ENCODE data around the gene SPHK2.

The SPHK2 gene

DNA sequence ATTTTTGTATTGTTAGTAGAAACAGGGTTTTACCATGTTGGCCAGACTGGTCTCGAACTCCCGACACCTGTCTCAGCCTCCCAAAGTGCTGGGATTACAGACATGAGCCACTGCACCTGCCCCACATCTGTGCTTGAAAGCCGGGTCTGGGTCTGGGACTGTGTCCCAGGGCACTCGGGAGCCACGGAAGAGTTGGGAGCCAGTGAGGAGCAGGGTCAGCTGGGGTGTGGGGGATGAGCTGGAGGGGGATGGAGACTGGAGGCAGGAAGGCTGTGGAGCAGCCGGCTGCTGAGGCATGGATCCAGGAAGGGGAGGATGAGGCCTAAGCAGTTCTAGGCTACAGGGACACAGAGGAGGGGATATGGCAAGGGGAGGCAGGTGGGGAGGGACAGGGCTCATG is 23.5 kb upstream of the SPHK2 start:
- Histone ChIP-seq H3K27me3 (ENCODE audit: insufficient read depth, low read length) (no peaks in the 10 kb centered on the region), H3K9ac (ENCODE audit: low read length) (no peak overlapping the region), H3K9me3 (ENCODE audit: insufficient read depth, low read depth, low read length) (no peaks in the 10 kb centered on the region), H3K18ac (ENCODE audit: low read length) (no peak overlapping the region), H2BK12ac (ENCODE audit: low read length) (no peak overlapping the region), H3K36me3 (ENCODE audit: control insufficient read depth in 1 of 2, insufficient read depth in 2 of 2, low read length in 2 of 2) (no peaks in the 10 kb centered on the region), H3K4me2 (ENCODE audit: low read length) (no peak overlapping the region), H2AFZ (ENCODE audit: insufficient read depth, low read length, poor library complexity) (no peak overlapping the region), H3K23ac (ENCODE audit: low read length) (no peak overlapping the region), H4K8ac (ENCODE audit: low read depth, low read length) (no peak overlapping the region), H2AK5ac (ENCODE audit: low read length) (no peak overlapping the region), H3K79me1 (ENCODE audit: low read length) (no peaks in the 10 kb centered on the region), H2BK120ac (ENCODE audit: insufficient read depth, low read length, poor library complexity) (no peak overlapping the region), H3K4ac (ENCODE audit: low read depth, low read length) (no peak overlapping the region), H3K14ac (ENCODE audit: low read length) (no peak overlapping the region), H4K12ac (ENCODE audit: low read depth, low read length) (no peak overlapping the region), H2BK5ac (ENCODE audit: low read depth, low read length, poor library complexity) (no peak overlapping the region), H3K4me1 (ENCODE audit: control insufficient read depth in 1 of 2, insufficient read depth in 2 of 2, low read length in 2 of 2) (no peaks in the 10 kb centered on the region), H3K4me3 (ENCODE audit: low read depth, low read length) (no peak overlapping the region), H3K27ac (ENCODE audit: low read depth, low read length) (no peak overlapping the region), H4K91ac (ENCODE audit: low read depth, low read length) (no peak overlapping the region), H3K79me2 (ENCODE audit: control insufficient read depth, insufficient read depth, low read length, poor library complexity) (no peaks in the 10 kb centered on the region)
- no CpG with 5 or more reads among the region's 6 CpGs for WGBS (ENCODE audit: extremely low coverage, insufficient coverage, insufficient read length)
- no peak for DNase-seq

DNA sequence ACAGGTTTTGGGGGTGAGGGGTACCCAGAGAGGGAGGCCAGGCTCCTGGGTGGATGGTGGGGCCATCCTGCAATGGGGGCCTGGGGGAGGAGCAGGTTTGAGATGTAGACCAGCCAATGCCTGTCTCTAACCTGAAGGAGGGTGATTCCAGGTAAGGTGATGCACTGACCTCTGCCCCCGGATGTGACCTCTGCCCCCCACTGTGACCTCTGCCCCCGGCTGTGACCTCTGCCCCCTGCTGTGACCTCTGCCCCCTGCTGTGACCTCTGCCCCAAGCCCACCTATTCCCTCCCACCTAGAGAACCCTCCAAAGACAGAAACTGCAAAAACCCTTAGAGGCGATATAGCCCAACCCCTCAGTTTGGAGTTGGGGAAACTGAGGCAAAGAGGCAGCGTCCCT is 23.1 kb upstream of the SPHK2 start:
- H3K9me3 ChIP-seq (ENCODE audit: insufficient read depth, low read depth, low read length) = no peaks in the 10 kb centered on the region
- peak overlapping the region; percentile 1 for H3K4me3 ChIP-seq (ENCODE audit: low read depth, low read length)
- no peaks in the 10 kb centered on the region for H3K4me1 ChIP-seq (ENCODE audit: control insufficient read depth in 1 of 2, insufficient read depth in 2 of 2, low read length in 2 of 2)
- no peak overlapping the region for H4K91ac ChIP-seq (ENCODE audit: low read depth, low read length)
- no peak overlapping the region for H2AK5ac ChIP-seq (ENCODE audit: low read length)
- DNase-seq = no peak
- WGBS (ENCODE audit: extremely low coverage, insufficient coverage, insufficient read length) = no CpG with 5 or more reads among the region's 4 CpGs
- no peak overlapping the region for H2BK120ac ChIP-seq (ENCODE audit: insufficient read depth, low read length, poor library complexity)
- H3K4me2 ChIP-seq (ENCODE audit: low read length) = no peak overlapping the region
- H3K4ac ChIP-seq (ENCODE audit: low read depth, low read length) = no peak overlapping the region
- no peak overlapping the region for H4K8ac ChIP-seq (ENCODE audit: low read depth, low read length)
- H3K79me1 ChIP-seq (ENCODE audit: low read length) = no peaks in the 10 kb centered on the region
- no peaks in the 10 kb centered on the region for H3K79me2 ChIP-seq (ENCODE audit: control insufficient read depth, insufficient read depth, low read length, poor library complexity)
- no peak overlapping the region for H3K14ac ChIP-seq (ENCODE audit: low read length)
- no peak overlapping the region for H3K27ac ChIP-seq (ENCODE audit: low read depth, low read length)
- H3K18ac ChIP-seq (ENCODE audit: low read length) = no peak overlapping the region
- no peak overlapping the region for H4K12ac ChIP-seq (ENCODE audit: low read depth, low read length)
- no peak overlapping the region for H2BK12ac ChIP-seq (ENCODE audit: low read length)
- H3K9ac ChIP-seq (ENCODE audit: low read length) = no peak overlapping the region
- no peaks in the 10 kb centered on the region for H3K27me3 ChIP-seq (ENCODE audit: insufficient read depth, low read length)
- H3K36me3 ChIP-seq (ENCODE audit: control insufficient read depth in 1 of 2, insufficient read depth in 2 of 2, low read length in 2 of 2) = no peaks in the 10 kb centered on the region
- no peak overlapping the region for H2AFZ ChIP-seq (ENCODE audit: insufficient read depth, low read length, poor library complexity)
- H3K23ac ChIP-seq (ENCODE audit: low read length) = no peak overlapping the region
- H2BK5ac ChIP-seq (ENCODE audit: low read depth, low read length, poor library complexity) = no peak overlapping the region

DNA sequence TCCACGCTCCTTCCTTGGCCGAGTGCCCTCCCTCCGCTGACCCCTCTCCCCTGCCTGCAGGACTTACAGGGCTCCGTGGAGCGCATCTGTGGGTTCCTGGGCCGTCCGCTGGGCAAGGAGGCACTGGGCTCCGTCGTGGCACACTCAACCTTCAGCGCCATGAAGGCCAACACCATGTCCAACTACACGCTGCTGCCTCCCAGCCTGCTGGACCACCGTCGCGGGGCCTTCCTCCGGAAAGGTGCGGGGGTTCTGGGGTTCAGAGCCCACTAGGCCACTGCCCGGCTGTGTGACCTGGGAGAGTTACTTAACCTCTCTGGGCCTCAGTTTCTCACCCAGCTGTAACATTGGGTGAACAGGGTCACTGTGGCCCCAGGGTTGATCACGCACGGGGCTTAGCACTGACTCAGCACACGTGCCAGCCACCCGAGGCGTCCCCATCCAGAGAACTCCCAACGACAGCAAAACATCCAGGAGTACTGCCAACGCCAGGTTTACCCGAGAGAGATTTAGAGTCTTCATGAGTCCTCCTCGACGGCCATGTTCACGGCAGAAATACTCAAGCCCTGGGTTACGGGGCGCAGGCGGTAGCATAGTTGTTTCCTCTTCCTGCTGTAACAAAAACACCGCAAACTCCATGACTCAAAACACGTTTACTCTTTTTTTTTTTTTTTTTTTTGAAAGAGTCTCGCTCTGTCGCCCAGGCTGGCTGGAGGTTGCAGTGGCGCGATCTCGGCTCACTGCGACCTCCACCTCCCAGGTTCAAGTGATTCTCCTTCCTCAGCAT is 22.4 kb upstream of the SPHK2 start:
- H3K27me3 ChIP-seq (ENCODE audit: insufficient read depth, low read length) = no peaks in the 10 kb centered on the region
- WGBS (ENCODE audit: extremely low coverage, insufficient coverage, insufficient read length) = no CpG with 5 or more reads among the region's 39 CpGs
- no peaks in the 10 kb centered on the region for H3K79me2 ChIP-seq (ENCODE audit: control insufficient read depth, insufficient read depth, low read length, poor library complexity)

DNA sequence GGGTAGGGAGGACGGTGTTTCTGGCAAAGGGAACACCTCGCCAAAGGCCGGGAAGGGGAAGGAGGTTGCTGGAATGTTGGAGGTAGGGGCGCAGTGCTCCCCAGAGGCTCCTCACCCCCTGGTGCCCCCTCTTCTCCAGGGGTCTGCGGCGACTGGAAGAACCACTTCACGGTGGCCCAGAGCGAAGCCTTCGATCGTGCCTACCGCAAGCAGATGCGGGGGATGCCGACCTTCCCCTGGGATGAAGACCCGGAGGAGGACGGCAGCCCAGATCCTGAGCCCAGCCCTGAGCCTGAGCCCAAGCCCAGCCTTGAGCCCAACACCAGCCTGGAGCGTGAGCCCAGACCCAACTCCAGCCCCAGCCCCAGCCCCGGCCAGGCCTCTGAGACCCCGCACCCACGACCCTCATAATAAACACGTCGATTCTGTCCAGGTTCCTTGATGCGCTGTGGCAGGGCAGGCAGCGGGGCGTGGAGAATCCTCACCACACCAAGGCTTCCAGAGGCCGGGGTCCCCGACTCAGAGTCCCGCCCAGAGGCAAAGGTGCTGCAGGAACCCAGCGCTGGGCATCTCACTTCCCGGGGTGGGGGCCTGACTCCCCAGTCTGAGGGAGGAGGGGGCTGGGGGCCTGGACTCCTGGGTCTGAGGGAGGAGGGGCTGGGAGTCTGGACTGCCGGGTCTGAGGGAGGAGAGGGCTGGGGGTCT is 20.2 kb upstream of the SPHK2 start:
- Histone ChIP-seq H3K36me3 (ENCODE audit: control insufficient read depth in 1 of 2, insufficient read depth in 2 of 2, low read length in 2 of 2) (no peaks in the 10 kb centered on the region), H3K9ac (ENCODE audit: low read length) (no peak overlapping the region), H2BK5ac (ENCODE audit: low read depth, low read length, poor library complexity) (no peak overlapping the region), H3K4me1 (ENCODE audit: control insufficient read depth in 1 of 2, insufficient read depth in 2 of 2, low read length in 2 of 2) (no peaks in the 10 kb centered on the region), H3K4ac (ENCODE audit: low read depth, low read length) (no peak overlapping the region), H3K79me1 (ENCODE audit: low read length) (no peaks in the 10 kb centered on the region), H3K23ac (ENCODE audit: low read length) (no peak overlapping the region), H2AFZ (ENCODE audit: insufficient read depth, low read length, poor library complexity) (no peak overlapping the region), H2BK120ac (ENCODE audit: insufficient read depth, low read length, poor library complexity) (no peak overlapping the region), H2AK5ac (ENCODE audit: low read length) (no peak overlapping the region), H3K14ac (ENCODE audit: low read length) (no peak overlapping the region), H3K4me3 (ENCODE audit: low read depth, low read length) (no peak overlapping the region), H3K79me2 (ENCODE audit: control insufficient read depth, insufficient read depth, low read length, poor library complexity) (no peaks in the 10 kb centered on the region), H3K4me2 (ENCODE audit: low read length) (no peak overlapping the region), H3K18ac (ENCODE audit: low read length) (no peak overlapping the region), H2BK12ac (ENCODE audit: low read length) (no peak overlapping the region), H4K8ac (ENCODE audit: low read depth, low read length) (no peak overlapping the region), H3K27me3 (ENCODE audit: insufficient read depth, low read length) (no peaks in the 10 kb centered on the region), H4K12ac (ENCODE audit: low read depth, low read length) (no peak overlapping the region), H3K9me3 (ENCODE audit: insufficient read depth, low read depth, low read length) (no peaks in the 10 kb centered on the region), H4K91ac (ENCODE audit: low read depth, low read length) (no peak overlapping the region), H3K27ac (ENCODE audit: low read depth, low read length) (no peak overlapping the region)
- WGBS (ENCODE audit: extremely low coverage, insufficient coverage, insufficient read length) = no CpG with 5 or more reads among the region's 30 CpGs
- no peak for DNase-seq

More for the DNA sequence above, 22.4 kb upstream of the SPHK2 start:
- Histone ChIP-seq H3K27ac (ENCODE audit: low read depth, low read length) (no peak overlapping the region), H3K79me1 (ENCODE audit: low read length) (no peaks in the 10 kb centered on the region), H2AK5ac (ENCODE audit: low read length) (no peak overlapping the region), H4K12ac (ENCODE audit: low read depth, low read length) (no peak overlapping the region), H4K8ac (ENCODE audit: low read depth, low read length) (no peak overlapping the region), H3K4ac (ENCODE audit: low read depth, low read length) (no peak overlapping the region), H3K9me3 (ENCODE audit: insufficient read depth, low read depth, low read length) (no peaks in the 10 kb centered on the region), H3K4me2 (ENCODE audit: low read length) (no peak overlapping the region), H2BK5ac (ENCODE audit: low read depth, low read length, poor library complexity) (no peak overlapping the region), H3K23ac (ENCODE audit: low read length) (no peak overlapping the region), H3K14ac (ENCODE audit: low read length) (no peak overlapping the region), H3K36me3 (ENCODE audit: control insufficient read depth in 1 of 2, insufficient read depth in 2 of 2, low read length in 2 of 2) (no peaks in the 10 kb centered on the region), H3K9ac (ENCODE audit: low read length) (no peak overlapping the region), H2BK12ac (ENCODE audit: low read length) (no peak overlapping the region), H3K18ac (ENCODE audit: low read length) (no peak overlapping the region), H3K4me1 (ENCODE audit: control insufficient read depth in 1 of 2, insufficient read depth in 2 of 2, low read length in 2 of 2) (no peaks in the 10 kb centered on the region), H3K4me3 (ENCODE audit: low read depth, low read length) (no peak overlapping the region), H4K91ac (ENCODE audit: low read depth, low read length) (no peak overlapping the region), H2BK120ac (ENCODE audit: insufficient read depth, low read length, poor library complexity) (no peak overlapping the region), H2AFZ (ENCODE audit: insufficient read depth, low read length, poor library complexity) (no peak overlapping the region)
- DNase-seq = no peak
